ENCODE data around the gene ETV3L. TPM values are rescaled to one million over a fixed set of nuclear protein-coding genes. Genes with fewer than 3 reads are reported as not detected.

ETV3L gene
- total and polyA plus RNA-seq, 11 donors, result not detected

GRCh38 chr1:157141212-157141855 is 41.7 kb upstream of the ETV3L start:
- intact Hi-C loops (cut with DNase I), result no loop called here
- TF ChIP-seq POLR2A (IDR thresholded peaks at IDR 0.05) (no peak), CTCF (IDR thresholded peaks at IDR 0.05) (no peak)
- 74 to 85% (median 84%) methylated on average over 4 of the region's 4 CpGs for WGBS, 4 donors
- no peak overlapping the region for H3K27ac ChIP-seq
- no peak overlapping the region for H3K4me3 ChIP-seq
- peaks cover 0 to 4% (median 0%) of the 10 kb centered on the region in 9 donors for H3K27me3 ChIP-seq
- no peaks in the 10 kb centered on the region for H3K36me3 ChIP-seq
- peaks cover 0 to 19% (median 15%) of the 10 kb centered on the region in 12 donors for H3K4me1 ChIP-seq
- H3K9me3 ChIP-seq, result no peaks in the 10 kb centered on the region
- DNase-seq (no peak), ATAC-seq (no peak)

- TF ChIP-seq CTCF (IDR thresholded peaks at IDR 0.05) (no peak), POLR2A (IDR thresholded peaks at IDR 0.05) (no peak)
- H3K4me1 ChIP-seq, result peaks cover 0 to 26% (median 22%) of the 10 kb centered on the region in 12 donors
- 71 to 86% (median 78%) methylated on average over 2 of the region's 2 CpGs for WGBS, 4 donors
- no peak for DNase-seq
- intact Hi-C loops (cut with DNase I), result no loop called here
- H3K9me3 ChIP-seq, result no peaks in the 10 kb centered on the region
- H3K27me3 ChIP-seq, result peaks cover 0 to 4% (median 0%) of the 10 kb centered on the region in 9 donors
- H3K36me3 ChIP-seq, result peaks cover 0 to 11% (median 10%) of the 10 kb centered on the region in 9 donors
- H3K27ac ChIP-seq, result no peak overlapping the region
- no peak for ATAC-seq
- H3K4me3 ChIP-seq, result no peak overlapping the region
Observed at GRCh38 chr1:157140063-157140588, 40.5 kb upstream of the ETV3L start.

GRCh38 chr1:157139052-157139715 is 39.6 kb upstream of the ETV3L start:
- ATAC-seq, result peak in 2 of 4 donors; percentile 1 to 2
- H3K36me3 ChIP-seq, result peaks cover 0 to 21% (median 19%) of the 10 kb centered on the region in 9 donors
- H3K27ac ChIP-seq, result peak overlapping the region; percentile 74 to 99 (median 97)
- H3K4me3 ChIP-seq, result peak overlapping the region; percentile 64 to 99 (median 89)
- no peaks in the 10 kb centered on the region for H3K9me3 ChIP-seq
- TF ChIP-seq CTCF (IDR thresholded peaks at IDR 0.05), result no peak
- no peak for TF ChIP-seq POLR2A (IDR thresholded peaks at IDR 0.05)
- DNase-seq, result no peak
- intact Hi-C loops (cut with DNase I), result loop anchor here in 3 of 10 donors (5.0 kb wide), 1 partner anchor 47 kb away; no protein-coding TSS in a partner anchor
- WGBS, 4 donors, result 22 to 28% (median 23%) methylated on average over 9 of the region's 9 CpGs
- H3K4me1 ChIP-seq, result peaks cover 0 to 35% (median 22%) of the 10 kb centered on the region in 12 donors
- H3K27me3 ChIP-seq, result peaks cover 0 to 3% (median 0%) of the 10 kb centered on the region in 9 donors

All from heart left ventricle (tissue), 16 donors.